IMR-90 (cell line): ENCODE measurements around the gene YY1AP1. TPM values are rescaled to one million over a fixed set of nuclear protein-coding genes. Genes with fewer than 3 reads are reported as not detected.

Source experiments
- ATAC-seq: fragments of 200-7000 bp; cut with Tn5 transposase; 2 replicates; pipeline ENCODE4 v1.9.1; 2020; ENCODE audit warnings: low read depth, mild to moderate bottlenecking, moderate library complexity
- BruUV-seq: library from RNA; stranded (reverse); fragments of 400-500 nt; replicated peaks from 2 replicates; lab custom pipeline; 2021; lab: Mats Ljungman, UMichigan
- CTCF ChIA-PET: fragments of 300-600 bp; formaldehyde crosslinking; extraction: SDS; loops from one replicate; lab custom pipeline; 2021; ENCODE audit warnings: antibody characterized with exemption; lab: Yijun Ruan, JAX
- POLR2A ChIA-PET: fragments of 300-600 bp; sonication (Branson Sonifier 250); formaldehyde crosslinking; loops from one replicate; lab custom pipeline; 2022; ENCODE audit warnings: antibody characterized with exemption; ENCODE audit not compliant: unreplicated experiment; lab: Charles Lee
- DNase-seq: peaks from one replicate; pipeline ENCODE4 v3.0.0; 2013
- H2AFZ ChIP-seq: replicated peaks from 2 replicates; pipeline ENCODE3; 2013; ENCODE audit warnings: low read length, mild to moderate bottlenecking; ENCODE audit not compliant: poor library complexity
- H2AK5ac ChIP-seq: 2 replicates; pipeline ENCODE4 v1.6.1; 2013; ENCODE audit warnings: low read depth, low read length, inconsistent platforms
- H2AK9ac ChIP-seq: replicated peaks from 2 replicates; pipeline ENCODE3; 2013; ENCODE audit warnings: mild to moderate bottlenecking, low read depth, low read length, moderate library complexity; ENCODE audit not compliant: poor library complexity
- H2BK120ac ChIP-seq: 2 replicates; pipeline ENCODE4 v1.6.1; 2013; ENCODE audit warnings: low read depth, low read length, inconsistent platforms
- H2BK15ac ChIP-seq: 3 replicates; pipeline ENCODE4 v1.6.1; 2013; ENCODE audit warnings: low read depth, low read length, inconsistent platforms
- H2BK20ac ChIP-seq: 2 replicates; pipeline ENCODE4 v1.6.1; 2013; ENCODE audit warnings: low read depth, mild to moderate bottlenecking, inconsistent platforms, low read length, moderate library complexity
- H2BK5ac ChIP-seq: 2 replicates; pipeline ENCODE4 v1.6.1; 2013; ENCODE audit warnings: mild to moderate bottlenecking, low read depth, low read length, inconsistent platforms; ENCODE audit not compliant: poor library complexity, severe bottlenecking
- H3K14ac ChIP-seq: replicated peaks from 2 replicates; pipeline ENCODE4 v1.6.1; 2013; ENCODE audit warnings: low read depth, low read length, inconsistent platforms
- H3K18ac ChIP-seq: 2 replicates; pipeline ENCODE4 v1.6.1; 2013; ENCODE audit warnings: low read depth, low read length, control low read depth
- H3K23ac ChIP-seq: 2 replicates; pipeline ENCODE4 v1.6.1; 2013; ENCODE audit warnings: low read depth, low read length, inconsistent platforms
- H3K27ac ChIP-seq: 2 replicates; pipeline ENCODE4 v1.5.1; 2013; ENCODE audit warnings: mild to moderate bottlenecking, control low read depth, low read length; ENCODE audit not compliant: insufficient read depth
- H3K27me3 ChIP-seq: 2 replicates; pipeline ENCODE4 v1.6.1; 2013; ENCODE audit warnings: low read length; ENCODE audit not compliant: control insufficient read depth, insufficient read depth
- H3K36me3 ChIP-seq: 2 replicates; pipeline ENCODE4 v1.6.1; 2013; ENCODE audit warnings: low read length, mixed read lengths; ENCODE audit not compliant: control insufficient read depth, insufficient read depth
- H3K4ac ChIP-seq: 2 replicates; pipeline ENCODE4 v1.6.1; 2013; ENCODE audit warnings: low read depth, low read length, inconsistent platforms
- H3K4me1 ChIP-seq: 2 replicates; pipeline ENCODE4 v1.6.1; 2013; ENCODE audit warnings: low read length, mixed read lengths; ENCODE audit not compliant: control insufficient read depth, insufficient read depth
- H3K4me2 ChIP-seq: 2 replicates; pipeline ENCODE4 v1.6.1; 2013; ENCODE audit warnings: low read depth, mild to moderate bottlenecking, control low read depth, low read length, moderate library complexity
- H3K4me3 ChIP-seq: 2 replicates; pipeline ENCODE4 v1.5.1; 2013; ENCODE audit warnings: low read depth, mild to moderate bottlenecking, control low read depth, low read length, moderate library complexity; ENCODE audit not compliant: insufficient read depth
- H3K56ac ChIP-seq: 2 replicates; pipeline ENCODE4 v1.6.1; 2013; ENCODE audit warnings: low read length, inconsistent platforms; ENCODE audit not compliant: insufficient read depth; ENCODE audit errors: extremely low read depth
- H3K79me1 ChIP-seq, 2 experiments: 2 replicates each; pipeline ENCODE4 v1.6.1; 2013; ENCODE audit warnings: low read length in 2 of 2, inconsistent platforms in 1 of 2, low read depth in 1 of 2
- H3K9ac ChIP-seq: 2 replicates; pipeline ENCODE4 v1.6.1; 2013; ENCODE audit warnings: low read depth, low read length, control low read depth
- H3K9me1 ChIP-seq: 2 replicates; pipeline ENCODE4 v1.6.1; 2013; ENCODE audit warnings: low read length, inconsistent platforms; ENCODE audit not compliant: insufficient read depth
- H3K9me3 ChIP-seq: 2 replicates; pipeline ENCODE4 v1.6.1; 2013; ENCODE audit warnings: low read length; ENCODE audit not compliant: control insufficient read depth, insufficient read depth
- H4K20me1 ChIP-seq: 2 replicates; pipeline ENCODE4 v1.6.1; 2013; ENCODE audit warnings: low read length, inconsistent platforms; ENCODE audit not compliant: insufficient read depth
- H4K5ac ChIP-seq: 2 replicates; pipeline ENCODE4 v1.6.1; 2013; ENCODE audit warnings: mild to moderate bottlenecking, low read depth, low read length, control low read depth
- H4K8ac ChIP-seq, 2 experiments: 2 replicates each; pipeline ENCODE4 v1.6.1; 2013; ENCODE audit warnings: low read depth in 2 of 2, low read length in 2 of 2, control low read depth in 1 of 2, inconsistent platforms in 1 of 2
- H4K91ac ChIP-seq: 2 replicates; pipeline ENCODE4 v1.6.1; 2013; ENCODE audit warnings: low read depth, low read length, inconsistent platforms; ENCODE audit not compliant: insufficient read depth
- BHLHE40 ChIP-seq: fragments of 150-350 bp; IDR thresholded peaks from 2 replicates; pipeline ENCODE4 v1.6.1; 2016; ENCODE audit warnings: mild to moderate bottlenecking, low read depth, low read length
- CEBPB ChIP-seq: IDR thresholded peaks from 2 replicates; pipeline ENCODE4 v1.6.1; 2012; ENCODE audit warnings: low read depth, low read length, improper control_type of control experiment
- CHD1 ChIP-seq: IDR thresholded peaks from 2 replicates; pipeline ENCODE4 v1.6.1; 2012; ENCODE audit warnings: low read depth, low read length, improper control_type of control experiment
- MAZ ChIP-seq: IDR thresholded peaks from 2 replicates; pipeline ENCODE4 v1.6.1; 2012; ENCODE audit warnings: low read depth, mild to moderate bottlenecking, low read length, improper control_type of control experiment, moderate library complexity, borderline replicate concordance
- NFE2L2 ChIP-seq: fragments of 150-350 bp; IDR thresholded peaks from 2 replicates; pipeline ENCODE4 v1.6.1; 2016; ENCODE audit warnings: low read depth, mild to moderate bottlenecking, low read length
- POLR2A ChIP-seq: IDR thresholded peaks from 2 replicates; pipeline ENCODE4 v1.6.1; 2012; ENCODE audit warnings: mild to moderate bottlenecking, low read depth, low read length
- RAD21 ChIP-seq: IDR thresholded peaks from 2 replicates; pipeline ENCODE4 v1.6.1; 2012; ENCODE audit warnings: low read length, improper control_type of control experiment
- RCOR1 ChIP-seq: IDR thresholded peaks from 2 replicates; pipeline ENCODE4 v1.6.1; 2012; ENCODE audit warnings: mild to moderate bottlenecking, low read length, improper control_type of control experiment; ENCODE audit not compliant: insufficient replicate concordance
- RFX5 ChIP-seq: IDR thresholded peaks from 2 replicates; pipeline ENCODE4 v1.8.0; 2012; ENCODE audit warnings: low read depth, mild to moderate bottlenecking, low read length, moderate library complexity
- SMC3 ChIP-seq: fragments of 150-350 bp; IDR thresholded peaks from 2 replicates; pipeline ENCODE4 v1.6.1; 2016; ENCODE audit warnings: low read depth, mild to moderate bottlenecking, antibody characterized with exemption, low read length, moderate library complexity
- WGBS, 2 experiments: methylation state at CpG; one replicate each; pipeline versions ENCODE4 v1.1.5 to v1.1.7; 2013; ENCODE audit warnings: missing lambda C conversion rate in 2 of 2; ENCODE audit not compliant: insufficient read length in 1 of 2; ENCODE audit errors: extremely low coverage in 2 of 2; 5-methylcytosine and 5-hydroxymethylcytosine counted together
- dilution Hi-C: fragments of 300-500 bp; cut with HindIII; formaldehyde crosslinking; loops from one replicate; pipeline ENCODE4 v1.14.3; 2018; ENCODE audit warnings: low sequenced_read_pairs; ENCODE audit not compliant: unreplicated experiment
- in situ Hi-C: fragments of 300-500 bp; cut with MboI; formaldehyde crosslinking; loops from 3 replicates; pipeline ENCODE4 v1.14.3; 2019; ENCODE audit warnings: low sequenced_read_pairs, inconsistent platforms, mixed read lengths
- intact Hi-C: fragments of 100-400 bp; cut with micrococcal nuclease; formaldehyde crosslinking; loops from 2 replicates; pipeline ENCODE4 v1.10.0; 2022
- polyA plus RNA-seq, 3 experiments: library from polyadenylated mRNA; depleted of rRNA; stranded (reverse); fragments of >200 nt; gene quantifications; 2 replicates each; pipeline ENCODE4 v1.2.3, GENCODE V29; 2012; ENCODE audit warnings: low replicate concordance in 1 of 3
- total RNA-seq: library from RNA; depleted of rRNA; stranded (reverse); fragments of >200 nt; gene quantifications from 2 replicates; pipeline ENCODE4 v1.2.3, GENCODE V29; 2012

Gene YY1AP1
- total and polyA plus RNA-seq, 2 of the 4 experiments (the other 2 are of a cell fraction) = 31.5 to 52.6 TPM

GRCh38 chr1:155646307-155646706, 42.3 kb downstream of the YY1AP1 start:
- ChIA-PET CTCF (interaction anchor here (0.6 to 1.0 kb wide), 3 partner anchors 47 to 555 kb away, joined by 3 to 4 read pairs (median 4); no protein-coding TSS in a partner anchor), POLR2A (no interaction called here)
- TF ChIP-seq RCOR1 (no peak), RAD21 (no peak), RFX5 (no peak), POLR2A (no peak), MAZ (no peak), SMC3 (no peak), NFE2L2 (no peak), CHD1 (no peak), BHLHE40 (no peak), CEBPB (no peak)
- peaks cover 8% of the 10 kb centered on the region for H3K4me1 ChIP-seq
- H3K27ac ChIP-seq = no peak overlapping the region
- no peak overlapping the region for H3K9ac ChIP-seq
- intact Hi-C loops (loop anchor here (5.0 kb wide), 2 partner anchors 39 to 324 kb away; partner anchors contain the start of gene RUSC1), dilution Hi-C loops (no loop called here), in situ Hi-C loops (no loop called here)
- no peak overlapping the region for H3K18ac ChIP-seq
- no peak overlapping the region for H2AFZ ChIP-seq
- H3K4me2 ChIP-seq = peak overlapping the region; percentile 33
- peak; percentile 39 for DNase-seq
- no peak overlapping the region for H2AK5ac ChIP-seq
- WGBS, 2 experiments = no CpG with 5 or more reads among the region's 2 CpGs
- BruUV-seq = no TSS peak
- H3K9me1 ChIP-seq = 0 out of 2 replicates have a peak, but pooled peaks cover 4% of the 10 kb centered on the region
- H3K4me3 ChIP-seq = no peak overlapping the region
- H2BK5ac ChIP-seq = no peak overlapping the region
- no peaks in the 10 kb centered on the region for H4K20me1 ChIP-seq
- 0 out of 2 replicates have a peak overlapping the region, but pooled peaks have one; percentile 3 for H3K14ac ChIP-seq
- H4K8ac ChIP-seq = peak overlapping the region in 1 of 2 experiments; percentile 9; a peak in 1 of 4 replicates
- no peaks in the 10 kb centered on the region for H3K27me3 ChIP-seq
- H2BK15ac ChIP-seq = no peak overlapping the region
- no peak overlapping the region for H2BK20ac ChIP-seq
- H4K91ac ChIP-seq = no peak overlapping the region
- no peak for ATAC-seq
- peaks cover 16% of the 10 kb centered on the region for H3K9me3 ChIP-seq
- H2AK9ac ChIP-seq = no peak overlapping the region
- peaks cover 2% of the 10 kb centered on the region; the same call in 1 of the 2 replicates for H3K36me3 ChIP-seq
- H4K5ac ChIP-seq = no peak overlapping the region
- peaks cover 0 to 19% of the 10 kb centered on the region in 2 experiments for H3K79me1 ChIP-seq
- H2BK120ac ChIP-seq = no peak overlapping the region
- no peak overlapping the region for H3K56ac ChIP-seq
- H3K23ac ChIP-seq = 0 out of 2 replicates have a peak overlapping the region, but pooled peaks have one; percentile 14
- no peak overlapping the region for H3K4ac ChIP-seq
